ENCODE results near the gene SH3PXD2A.

DNA sequence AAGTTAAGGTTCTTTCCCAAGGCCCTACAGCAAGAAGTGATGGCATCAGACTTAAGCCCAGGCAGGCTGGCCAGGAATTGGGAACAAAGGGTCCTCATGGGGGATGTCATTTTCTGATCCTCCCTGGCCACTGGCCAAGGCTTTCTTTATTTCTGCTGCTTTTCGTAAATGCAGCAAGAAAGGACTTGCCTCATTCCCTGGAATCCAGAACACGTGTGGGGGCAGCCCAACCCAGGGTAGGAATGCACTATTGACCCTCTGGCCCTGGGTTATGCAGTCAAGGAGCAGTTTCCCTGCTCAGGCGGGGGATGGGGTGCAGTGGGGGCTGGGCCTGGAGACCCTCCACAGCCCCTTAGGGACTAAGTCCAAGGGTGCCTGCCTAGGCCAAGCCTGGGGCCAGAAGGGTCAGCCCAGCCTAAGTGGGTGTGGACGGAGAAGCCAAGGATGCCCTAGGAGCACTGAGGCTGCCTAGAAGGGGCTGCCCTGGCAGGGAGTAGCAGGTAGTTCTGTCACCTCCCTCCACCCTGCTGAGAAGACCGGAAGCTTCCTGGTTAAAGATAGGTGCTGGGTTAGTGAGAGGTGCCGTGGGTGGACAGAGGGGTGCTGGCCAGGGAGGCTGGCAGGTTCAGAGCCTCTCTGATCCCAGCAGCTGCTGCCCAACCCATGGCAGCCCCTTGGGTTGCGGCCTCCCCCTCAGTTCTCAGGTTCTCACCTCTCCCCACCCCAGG, 179.2 kb downstream of the SH3PXD2A start:
- TF ChIP-seq POLR2A (IDR thresholded peaks at IDR 0.05) (no peak), POLR2AphosphoS5 (IDR thresholded peaks at IDR 0.05) (peak; percentile 23 to 64 (median 53))
- TF ChIP-seq, protein P1, sequence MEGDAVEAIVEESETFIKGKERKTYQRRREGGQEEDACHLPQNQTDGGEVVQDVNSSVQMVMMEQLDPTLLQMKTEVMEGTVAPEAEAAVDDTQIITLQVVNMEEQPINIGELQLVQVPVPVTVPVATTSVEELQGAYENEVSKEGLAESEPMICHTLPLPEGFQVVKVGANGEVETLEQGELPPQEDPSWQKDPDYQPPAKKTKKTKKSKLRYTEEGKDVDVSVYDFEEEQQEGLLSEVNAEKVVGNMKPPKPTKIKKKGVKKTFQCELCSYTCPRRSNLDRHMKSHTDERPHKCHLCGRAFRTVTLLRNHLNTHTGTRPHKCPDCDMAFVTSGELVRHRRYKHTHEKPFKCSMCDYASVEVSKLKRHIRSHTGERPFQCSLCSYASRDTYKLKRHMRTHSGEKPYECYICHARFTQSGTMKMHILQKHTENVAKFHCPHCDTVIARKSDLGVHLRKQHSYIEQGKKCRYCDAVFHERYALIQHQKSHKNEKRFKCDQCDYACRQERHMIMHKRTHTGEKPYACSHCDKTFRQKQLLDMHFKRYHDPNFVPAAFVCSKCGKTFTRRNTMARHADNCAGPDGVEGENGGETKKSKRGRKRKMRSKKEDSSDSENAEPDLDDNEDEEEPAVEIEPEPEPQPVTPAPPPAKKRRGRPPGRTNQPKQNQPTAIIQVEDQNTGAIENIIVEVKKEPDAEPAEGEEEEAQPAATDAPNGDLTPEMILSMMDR (IDR thresholded peaks at IDR 0.05 in 8 of 11, conservative IDR thresholded peaks at IDR 0.05 in 3 of 11) = no peak
